ENCODE data around the gene CPHXL. TPM values are rescaled to one million over a fixed set of nuclear protein-coding genes. Genes with fewer than 3 reads are reported as not detected.

CPHXL gene
- total and polyA plus RNA-seq, 10 donors, result not detected

GRCh38 chr16:75745823-75746222 is 19.5 kb upstream of the CPHXL start:
- intact Hi-C loops (cut with DNase I; ENCODE audit: low total_unique reads), result no loop called here
- H3K4me3 ChIP-seq, result no peak overlapping the region
- no peak for TF ChIP-seq CTCF (IDR thresholded peaks at IDR 0.05 in 8 of 11, conservative IDR thresholded peaks at IDR 0.05 in 3 of 11)
- TF ChIP-seq POLR2AphosphoS5 (IDR thresholded peaks at IDR 0.05), result no peak
- 63 to 88% (median 81%) methylated on average over 1 of the region's 1 CpG for WGBS, 5 donors
- H3K27me3 ChIP-seq (replicated peaks in 1 of 7), result no peaks in the 10 kb centered on the region
- no peak for DNase-seq
- no peak overlapping the region for H3K27ac ChIP-seq
- H3K4me1 ChIP-seq, result no peaks in the 10 kb centered on the region
- H3K9me3 ChIP-seq, result peaks cover 0 to 34% (median 26%) of the 10 kb centered on the region in 8 donors
- H3K36me3 ChIP-seq, result no peaks in the 10 kb centered on the region

GRCh38 chr16:75745242-75745641 is 19.0 kb upstream of the CPHXL start:
- no peak for DNase-seq
- no peaks in the 10 kb centered on the region for H3K4me1 ChIP-seq
- H3K27me3 ChIP-seq (replicated peaks in 1 of 7), result no peaks in the 10 kb centered on the region
- H3K4me3 ChIP-seq, result no peak overlapping the region
- 61 to 67% (median 64%) methylated on average over 1 of the region's 1 CpG for WGBS, 5 donors
- TF ChIP-seq POLR2A (IDR thresholded peaks at IDR 0.05), result no peak
- no peak overlapping the region for H3K27ac ChIP-seq
- H3K9me3 ChIP-seq, result peaks cover 0 to 40% (median 30%) of the 10 kb centered on the region in 8 donors
- intact Hi-C loops (cut with DNase I; ENCODE audit: low total_unique reads), result no loop called here
- H3K36me3 ChIP-seq, result no peaks in the 10 kb centered on the region

GRCh38 chr16:75742424-75743047 is 16.2 kb upstream of the CPHXL start:
- H3K4me1 ChIP-seq, result no peaks in the 10 kb centered on the region
- peaks cover 0 to 43% (median 31%) of the 10 kb centered on the region in 8 donors for H3K9me3 ChIP-seq
- 34 to 49% (median 44%) methylated on average over 1 of the region's 1 CpG for WGBS, 5 donors
- H3K27me3 ChIP-seq (replicated peaks in 1 of 7), result no peaks in the 10 kb centered on the region
- H3K36me3 ChIP-seq, result no peaks in the 10 kb centered on the region
- no peak overlapping the region for H3K4me3 ChIP-seq
- intact Hi-C loops (cut with DNase I; ENCODE audit: low total_unique reads), result no loop called here
- no peak overlapping the region for H3K27ac ChIP-seq
- TF ChIP-seq CTCF (IDR thresholded peaks at IDR 0.05 in 8 of 11, conservative IDR thresholded peaks at IDR 0.05 in 3 of 11), result no peak
- no peak for TF ChIP-seq POLR2A (IDR thresholded peaks at IDR 0.05)
- TF ChIP-seq POLR2AphosphoS5 (IDR thresholded peaks at IDR 0.05), result no peak
- DNase-seq, result no peak

- 60 to 71% (median 64%) methylated on average over 6 of the region's 6 CpGs for WGBS, 5 donors
- TF ChIP-seq POLR2AphosphoS5 (IDR thresholded peaks at IDR 0.05), result no peak
- no peak for TF ChIP-seq CTCF (IDR thresholded peaks at IDR 0.05 in 8 of 11, conservative IDR thresholded peaks at IDR 0.05 in 3 of 11)
- TF ChIP-seq POLR2A (IDR thresholded peaks at IDR 0.05), result no peak
- no peaks in the 10 kb centered on the region for H3K4me1 ChIP-seq
- H3K4me3 ChIP-seq, result no peak overlapping the region
- intact Hi-C loops (cut with DNase I; ENCODE audit: low total_unique reads), result no loop called here
- H3K27me3 ChIP-seq (replicated peaks in 1 of 7), result no peaks in the 10 kb centered on the region
- DNase-seq, result no peak
- no peaks in the 10 kb centered on the region for H3K36me3 ChIP-seq
- H3K9me3 ChIP-seq, result peaks cover 0 to 4% (median 0%) of the 10 kb centered on the region in 8 donors
- H3K27ac ChIP-seq, result peak overlapping the region in 2 of 8 donors; percentile 1 to 16
These were observed 7.3 kb upstream of the CPHXL start for GRCh38 chr16:75733305-75734211.

Data from spleen (tissue), 11 donors.